HG03280 (cell line): ENCODE measurements around the gene ACOXL.

ENCODE experiments used
- ATAC-seq: cut with Tn5 transposase; IDR thresholded peaks from one replicate; pipeline ENCODE4 v1.9.1; 2021; ENCODE audit warnings: mild to moderate bottlenecking, moderate library complexity; ENCODE audit not compliant: unreplicated experiment

ACOXL gene

GRCh38 chr2:110904779-110905148 is 172.4 kb downstream of the ACOXL start:
- no peak for ATAC-seq

GRCh38 chr2:110905217-110905616 is 172.8 kb downstream of the ACOXL start:
- no peak for ATAC-seq

- no peak for ATAC-seq
Measured at GRCh38 chr2:110906613-110907298, 174.4 kb downstream of the ACOXL start.

GRCh38 chr2:110909501-110909900 is 177.1 kb downstream of the ACOXL start:
- ATAC-seq, result no peak

GRCh38 chr2:110910423-110910822 is 178.1 kb downstream of the ACOXL start:
- ATAC-seq, result no peak

GRCh38 chr2:110919738-110920137 is 187.4 kb downstream of the ACOXL start:
- no peak for ATAC-seq

GRCh38 chr2:110925479-110925878 is 193.1 kb downstream of the ACOXL start:
- ATAC-seq, result no peak

- ATAC-seq, result no peak
Measured at GRCh38 chr2:110927526-110927925, 195.2 kb downstream of the ACOXL start.

- ATAC-seq, result no peak
Measured at GRCh38 chr2:110929528-110929927, 197.2 kb downstream of the ACOXL start.

- ATAC-seq, result no peak
Measured at GRCh38 chr2:110931648-110932047, 199.3 kb downstream of the ACOXL start.

- ATAC-seq, result no peak
Measured at GRCh38 chr2:110933420-110933819, 201.0 kb downstream of the ACOXL start.

GRCh38 chr2:110934948-110935347 is 202.6 kb downstream of the ACOXL start:
- no peak for ATAC-seq

- ATAC-seq, result no peak
Measured at GRCh38 chr2:110940376-110940910, 208.1 kb downstream of the ACOXL start.

- no peak for ATAC-seq
Measured at GRCh38 chr2:110941226-110941625, 208.9 kb downstream of the ACOXL start.

- ATAC-seq, result no peak
Measured at GRCh38 chr2:110943070-110943634, 210.8 kb downstream of the ACOXL start.

GRCh38 chr2:110946902-110947301 is 214.5 kb downstream of the ACOXL start:
- ATAC-seq, result no peak

- ATAC-seq, result no peak
Measured at GRCh38 chr2:110948027-110948674, 215.8 kb downstream of the ACOXL start.

GRCh38 chr2:110950281-110950680 is 217.9 kb downstream of the ACOXL start:
- ATAC-seq, result no peak

GRCh38 chr2:110955045-110955444 is 222.7 kb downstream of the ACOXL start:
- ATAC-seq, result no peak

GRCh38 chr2:110955556-110955955 is 223.2 kb downstream of the ACOXL start:
- ATAC-seq, result no peak

GRCh38 chr2:110957293-110957692 is 224.9 kb downstream of the ACOXL start:
- ATAC-seq, result no peak
